HEK293 (cell line): ENCODE measurements around the gene CROCC.
"Not testable (repeated sequence)": the region's sequence is repeated elsewhere in the genome, so short reads cannot be mapped to it uniquely, and the experiment has no call there.

Source experiments
- BCL11B ChIP-seq: fragments of 450-650 bp; formaldehyde crosslinking; IDR thresholded peaks from 2 replicates; pipeline ENCODE4 v1.5.1; 2016; ENCODE audit warnings: low read depth, missing biosample characterization, missing genetic modification characterization
- CTCF ChIP-seq: fragments of 450-650 bp; formaldehyde crosslinking; IDR thresholded peaks from 2 replicates; pipeline ENCODE4 v1.5.1; 2016; ENCODE audit warnings: missing biosample characterization, missing genetic modification characterization
- ZBTB17 ChIP-seq: fragments of 450-650 bp; formaldehyde crosslinking; IDR thresholded peaks from 2 replicates; pipeline ENCODE4 v1.5.1; 2016; ENCODE audit warnings: missing biosample characterization, missing genetic modification characterization
- ZFHX2 ChIP-seq: fragments of 450-650 bp; formaldehyde crosslinking; conservative IDR thresholded peaks from 2 replicates; pipeline ENCODE4 v1.5.1; 2016; ENCODE audit warnings: missing biosample characterization, missing genetic modification characterization
- ZNF23 ChIP-seq: fragments of 450-650 bp; formaldehyde crosslinking; IDR thresholded peaks from 2 replicates; pipeline ENCODE4 v1.5.1; 2016; ENCODE audit warnings: missing biosample characterization, missing genetic modification characterization, borderline replicate concordance
- ZNF24 ChIP-seq: fragments of 450-650 bp; formaldehyde crosslinking; IDR thresholded peaks from 2 replicates; pipeline ENCODE4 v1.5.1; 2016; ENCODE audit warnings: missing biosample characterization, missing genetic modification characterization
- ZNF292 ChIP-seq: fragments of 450-650 bp; formaldehyde crosslinking; IDR thresholded peaks from 2 replicates; pipeline ENCODE4 v1.5.1; 2016; ENCODE audit warnings: low read depth, missing biosample characterization, missing genetic modification characterization, borderline replicate concordance
- ZNF768 ChIP-seq: fragments of 450-650 bp; formaldehyde crosslinking; IDR thresholded peaks from 2 replicates; pipeline ENCODE4 v1.5.1; 2018; ENCODE audit warnings: missing biosample characterization, mild to moderate bottlenecking, missing genetic modification characterization
- ZNF843 ChIP-seq: fragments of 450-650 bp; formaldehyde crosslinking; IDR thresholded peaks from 2 replicates; pipeline ENCODE4 v1.5.1; 2016; ENCODE audit warnings: missing biosample characterization, missing genetic modification characterization

- not testable (repeated sequence) for TF ChIP-seq ZNF843 (tag by site-specific recombination); BCL11B; ZFHX2 (tag by site-specific recombination); ZNF24 (tag by site-specific recombination); ZBTB17 (tag by site-specific recombination); ZNF768 (tag by site-specific recombination); CTCF (tag by site-specific recombination); ZNF23 (tag by site-specific recombination); ZNF292 (tag by site-specific recombination)
Measured at GRCh38 chr1:16884487-16884886, 37.2 kb upstream of the CROCC start.
